ENCODE measurements around the gene HIGD2A. TPM values are rescaled to one million over a fixed set of nuclear protein-coding genes. Genes with fewer than 3 reads are reported as not detected.

The HIGD2A gene
- total RNA-seq, 6 donors from 2014 or later = 46.5 to 108 (median 93.6) TPM

GRCh38 chr5:176342766-176343458 lies 45.6 kb upstream of the HIGD2A start:
- no peak for TF ChIP-seq CTCF (IDR thresholded peaks at IDR 0.05)
- TF ChIP-seq POLR2A (IDR thresholded peaks at IDR 0.05) = no peak
- no peak for TF ChIP-seq EP300 (IDR thresholded peaks at IDR 0.05)
- no peak for TF ChIP-seq POLR2AphosphoS5 (IDR thresholded peaks at IDR 0.05)
- no peak for DNase-seq
- Histone ChIP-seq H3K36me3 (peaks cover 16 to 56% (median 35%) of the 10 kb centered on the region in 4 donors), H3K4me1 (no peaks in the 10 kb centered on the region), H3K27ac (no peak overlapping the region), H3K4me3 (no peak overlapping the region), H3K27me3 (no peaks in the 10 kb centered on the region), H3K9me3 (no peaks in the 10 kb centered on the region)
- ATAC-seq (ENCODE audit: low FRiP score in 2 of 2) = no peak
- WGBS, 2 donors = 44 to 81% methylated on average over 2 of the region's 2 CpGs

- Histone ChIP-seq H3K27me3 (no peaks in the 10 kb centered on the region), H3K9me3 (no peaks in the 10 kb centered on the region), H3K36me3 (peaks cover 36 to 100% (median 64%) of the 10 kb centered on the region in 4 donors), H3K27ac (no peak overlapping the region), H3K4me1 (peaks cover 0 to 4% (median 0%) of the 10 kb centered on the region in 4 donors), H3K4me3 (no peak overlapping the region)
- TF ChIP-seq CTCF (IDR thresholded peaks at IDR 0.05) = no peak
- no peak for TF ChIP-seq POLR2AphosphoS5 (IDR thresholded peaks at IDR 0.05)
- TF ChIP-seq EP300 (IDR thresholded peaks at IDR 0.05) = no peak
- peak in 1 of 2 donors; percentile 55 for ATAC-seq (ENCODE audit: low FRiP score in 2 of 2)
- peak in 1 of 2 donors; percentile 62 for DNase-seq
- 81 to 91% methylated on average over 8 of the region's 8 CpGs for WGBS, 2 donors
Observed at GRCh38 chr5:176350416-176350815, 38.1 kb upstream of the HIGD2A start.

DNA sequence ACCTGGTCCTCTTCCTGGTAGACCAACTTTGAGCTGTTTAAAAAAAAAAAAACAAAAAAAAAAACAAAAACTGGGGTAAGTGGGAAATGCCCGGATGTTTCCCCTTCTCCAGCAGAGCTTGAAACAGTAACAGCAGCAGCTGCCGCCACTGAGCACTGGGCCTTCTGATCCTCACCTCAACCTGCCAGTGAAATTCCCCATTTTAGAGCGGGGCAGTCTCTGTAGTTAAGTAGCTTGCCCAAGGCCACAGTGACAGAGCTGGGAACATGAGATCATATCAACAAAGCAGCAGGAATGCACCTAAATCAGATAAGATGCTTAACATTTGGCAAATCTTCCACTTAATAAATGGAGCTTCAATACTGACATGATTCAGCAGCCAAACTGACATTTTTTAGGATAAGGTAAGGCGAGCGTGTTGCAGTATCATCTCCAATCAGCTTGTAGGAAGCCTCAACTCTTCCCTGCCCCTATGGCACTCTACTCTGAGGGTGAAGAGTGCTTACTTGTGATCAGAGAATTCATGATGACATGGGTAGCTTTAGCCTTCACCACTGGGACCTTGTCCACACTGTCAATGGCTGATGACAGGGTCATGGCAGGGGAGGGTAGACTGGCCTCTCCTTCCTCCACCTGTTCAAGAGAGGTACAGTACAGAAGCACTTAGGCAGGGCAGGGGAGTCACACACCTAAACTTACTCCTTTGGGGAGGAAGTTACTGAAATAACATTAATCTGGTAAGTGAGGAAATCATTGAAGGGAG lies 36.3 kb upstream of the HIGD2A start:
- ATAC-seq (ENCODE audit: low FRiP score in 2 of 2) = no peak
- Histone ChIP-seq H3K36me3 (peaks cover 26 to 95% (median 54%) of the 10 kb centered on the region in 4 donors), H3K4me3 (no peak overlapping the region), H3K27ac (no peak overlapping the region), H3K9me3 (no peaks in the 10 kb centered on the region), H3K4me1 (peaks cover 0 to 4% (median 0%) of the 10 kb centered on the region in 4 donors), H3K27me3 (no peaks in the 10 kb centered on the region)
- TF ChIP-seq CTCF (IDR thresholded peaks at IDR 0.05) = no peak
- no peak for TF ChIP-seq POLR2AphosphoS5 (IDR thresholded peaks at IDR 0.05)
- no peak for TF ChIP-seq POLR2A (IDR thresholded peaks at IDR 0.05)
- no peak for DNase-seq
- whole genome bisulfite sequencing, 2 donors = 82 to 91% methylated on average over 5 of the region's 5 CpGs

GRCh38 chr5:176353533-176353932 lies 35.0 kb upstream of the HIGD2A start:
- DNase-seq = no peak
- TF ChIP-seq POLR2A (IDR thresholded peaks at IDR 0.05) (no peak), CTCF (IDR thresholded peaks at IDR 0.05) (no peak), EP300 (IDR thresholded peaks at IDR 0.05) (no peak), POLR2AphosphoS5 (IDR thresholded peaks at IDR 0.05) (no peak)
- Histone ChIP-seq H3K36me3 (peaks cover 13 to 94% (median 48%) of the 10 kb centered on the region in 4 donors), H3K9me3 (no peaks in the 10 kb centered on the region), H3K4me3 (no peak overlapping the region), H3K27me3 (no peaks in the 10 kb centered on the region), H3K4me1 (peaks cover 0 to 4% (median 0%) of the 10 kb centered on the region in 4 donors), H3K27ac (no peak overlapping the region)
- WGBS, 2 donors = 89 to 97% methylated on average over 3 to 4 of the region's 4 CpGs
- ATAC-seq (ENCODE audit: low FRiP score in 2 of 2) = no peak
